Nephron (organoid): Measurements from ENCODE around the gene MCM9.

Experiments
- H3K27ac Mint-ChIP-seq, 3 experiments: 2 replicates each; pipeline ENCODE4 v1.8.0; 2020; ENCODE audit warnings: mixed read lengths in 3 of 3, mild to moderate bottlenecking in 2 of 3, moderate library complexity in 1 of 3
- H3K27me3 Mint-ChIP-seq: 2 replicates; pipeline ENCODE4 v1.8.0; 2021; ENCODE audit warnings: low read depth, mild to moderate bottlenecking, moderate library complexity, mixed read lengths
- H3K36me3 Mint-ChIP-seq: 2 replicates; pipeline ENCODE4 v1.8.0; 2020; ENCODE audit warnings: low read depth, mixed read lengths
- H3K4me1 Mint-ChIP-seq: 2 replicates; pipeline ENCODE4 v1.8.0; 2020; ENCODE audit warnings: mixed read lengths
- H3K4me3 Mint-ChIP-seq, 3 experiments: 2 replicates each; pipeline ENCODE4 v1.8.0; 2020; ENCODE audit warnings: mild to moderate bottlenecking in 3 of 3, mixed read lengths in 3 of 3, moderate library complexity in 2 of 3
- H3K9me3 Mint-ChIP-seq: 2 replicates; pipeline ENCODE4 v1.8.0; 2020; ENCODE audit warnings: mixed read lengths
- CTCF ChIP-seq, 3 experiments: fragments of 200-600 bp; sonication (generic); IDR thresholded peaks; one replicate each; pipeline ENCODE4 v1.5.0; 2021; ENCODE audit warnings: antibody characterized with exemption in 3 of 3; ENCODE audit not compliant: unreplicated experiment in 3 of 3

MCM9 gene

GRCh38 chr6:118813775-118814174 is 121.2 kb downstream of the MCM9 start:
- Mint-ChIP-seq H3K4me1 (no peaks in the 10 kb centered on the region), H3K36me3 (peaks cover 33% of the 10 kb centered on the region), H3K27ac (no peak overlapping the region), H3K4me3 (no peak overlapping the region), H3K9me3 (peaks cover 1% of the 10 kb centered on the region), H3K27me3 (no peaks in the 10 kb centered on the region)
- no peak for TF ChIP-seq CTCF (IDR thresholded peaks at IDR 0.05; ENCODE audit: unreplicated experiment in 3 of 3)

GRCh38 chr6:118812970-118813369 is 122.0 kb downstream of the MCM9 start:
- Mint-ChIP-seq H3K27ac (no peak overlapping the region), H3K9me3 (no peaks in the 10 kb centered on the region), H3K27me3 (no peaks in the 10 kb centered on the region), H3K4me3 (no peak overlapping the region), H3K36me3 (peaks cover 30% of the 10 kb centered on the region), H3K4me1 (no peaks in the 10 kb centered on the region)
- no peak for TF ChIP-seq CTCF (IDR thresholded peaks at IDR 0.05; ENCODE audit: unreplicated experiment in 3 of 3)

- Mint-ChIP-seq H3K9me3 (no peaks in the 10 kb centered on the region), H3K36me3 (peaks cover 18% of the 10 kb centered on the region), H3K27me3 (no peaks in the 10 kb centered on the region), H3K4me1 (no peaks in the 10 kb centered on the region), H3K27ac (no peak overlapping the region), H3K4me3 (no peak overlapping the region)
- TF ChIP-seq CTCF (IDR thresholded peaks at IDR 0.05; ENCODE audit: unreplicated experiment in 3 of 3): no peak
Observed at GRCh38 chr6:118810420-118811027, 124.4 kb downstream of the MCM9 start.

GRCh38 chr6:118808793-118809638 is 125.9 kb downstream of the MCM9 start:
- H3K9me3 Mint-ChIP-seq: no peaks in the 10 kb centered on the region
- no peak for TF ChIP-seq CTCF (IDR thresholded peaks at IDR 0.05; ENCODE audit: unreplicated experiment in 3 of 3)
- no peaks in the 10 kb centered on the region for H3K4me1 Mint-ChIP-seq
- H3K27me3 Mint-ChIP-seq: no peaks in the 10 kb centered on the region
- no peak overlapping the region for H3K4me3 Mint-ChIP-seq
- H3K27ac Mint-ChIP-seq: no peak overlapping the region
- H3K36me3 Mint-ChIP-seq: peaks cover 9% of the 10 kb centered on the region

- no peaks in the 10 kb centered on the region for H3K27me3 Mint-ChIP-seq
- H3K4me3 Mint-ChIP-seq: no peak overlapping the region
- H3K4me1 Mint-ChIP-seq: peaks cover 6% of the 10 kb centered on the region
- peaks cover 3% of the 10 kb centered on the region for H3K9me3 Mint-ChIP-seq
- no peaks in the 10 kb centered on the region for H3K36me3 Mint-ChIP-seq
- no peak for TF ChIP-seq CTCF (IDR thresholded peaks at IDR 0.05; ENCODE audit: unreplicated experiment in 3 of 3)
- H3K27ac Mint-ChIP-seq: no peak overlapping the region
Observed at GRCh38 chr6:118804091-118804490, 130.9 kb downstream of the MCM9 start.
